Large intestine (tissue), 3 donors: ENCODE measurements around the gene CBR1. TPM values are rescaled to one million over a fixed set of nuclear protein-coding genes. Genes with fewer than 3 reads are reported as not detected.
A peak's percentile ranks its signal among the peaks of the same experiment; 100 is the strongest.

Experiments used
- DNase-seq, 2 donors: peaks; one replicate each; pipeline versions ENCODE4 v3.0.0 to v3.0.0-alpha.2; 2013
- H3K27ac ChIP-seq: one replicate; pipeline ENCODE4 v1.5.1; 2013; ENCODE audit warnings: low read length
- H3K27me3 ChIP-seq: 2 replicates; pipeline ENCODE4 v1.6.1; 2013; ENCODE audit warnings: low read length; ENCODE audit not compliant: control insufficient read depth, insufficient read depth
- H3K36me3 ChIP-seq: 2 replicates; pipeline ENCODE4 v1.6.1; 2013; ENCODE audit warnings: low read length; ENCODE audit not compliant: control insufficient read depth, insufficient read depth
- H3K4me1 ChIP-seq: one replicate; pipeline ENCODE4 v1.6.1; 2013; ENCODE audit warnings: low read length; ENCODE audit not compliant: control insufficient read depth, insufficient read depth
- H3K4me3 ChIP-seq: one replicate; pipeline ENCODE4 v1.5.1; 2013; ENCODE audit warnings: low read length
- H3K9me3 ChIP-seq: one replicate; pipeline ENCODE4 v1.6.1; 2013; ENCODE audit warnings: mild to moderate bottlenecking, low read depth, low read length, moderate library complexity; ENCODE audit not compliant: control insufficient read depth
- WGBS: methylation state at CpG from one replicate; pipeline ENCODE4 v1.1.5; 2013; ENCODE audit warnings: low lambda C conversion rate; ENCODE audit not compliant: insufficient coverage; 5-methylcytosine and 5-hydroxymethylcytosine counted together
- polyA plus RNA-seq: library from polyadenylated mRNA; unstranded; fragments of 120-200 nt; gene quantifications from one replicate; pipeline ENCODE4 v1.2.1, GENCODE V29; 2013

CBR1 gene
- polyA plus RNA-seq, 1 donor = 82.6 TPM

DNA sequence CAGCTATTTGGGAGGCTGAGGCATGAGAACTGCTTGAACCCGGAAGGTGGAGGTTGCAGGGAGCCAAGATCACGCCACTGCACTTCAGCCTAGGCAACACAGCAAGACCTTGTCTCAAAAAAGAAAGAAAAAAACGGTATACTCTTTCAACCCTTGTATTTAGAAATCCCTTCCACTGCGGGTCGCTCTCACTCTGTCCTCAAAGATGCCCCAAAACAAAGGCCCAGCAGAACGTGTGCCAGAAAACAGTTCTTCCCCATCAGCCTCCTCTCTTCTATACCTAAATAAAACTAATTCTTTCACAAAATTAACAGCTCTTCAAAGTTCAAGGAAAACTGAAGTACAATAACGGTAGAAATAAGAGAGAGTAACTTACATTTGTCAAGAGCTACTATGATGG, 22.7 kb upstream of the CBR1 start:
- Histone ChIP-seq H3K4me1 (no peaks in the 10 kb centered on the region), H3K27ac (no peak overlapping the region), H3K36me3 (peaks cover 63% of the 10 kb centered on the region), H3K9me3 (no peaks in the 10 kb centered on the region), H3K4me3 (no peak overlapping the region), H3K27me3 (no peaks in the 10 kb centered on the region)
- DNase-seq = no peak
- 93% methylated on average over 3 of the region's 7 CpGs for WGBS

DNA sequence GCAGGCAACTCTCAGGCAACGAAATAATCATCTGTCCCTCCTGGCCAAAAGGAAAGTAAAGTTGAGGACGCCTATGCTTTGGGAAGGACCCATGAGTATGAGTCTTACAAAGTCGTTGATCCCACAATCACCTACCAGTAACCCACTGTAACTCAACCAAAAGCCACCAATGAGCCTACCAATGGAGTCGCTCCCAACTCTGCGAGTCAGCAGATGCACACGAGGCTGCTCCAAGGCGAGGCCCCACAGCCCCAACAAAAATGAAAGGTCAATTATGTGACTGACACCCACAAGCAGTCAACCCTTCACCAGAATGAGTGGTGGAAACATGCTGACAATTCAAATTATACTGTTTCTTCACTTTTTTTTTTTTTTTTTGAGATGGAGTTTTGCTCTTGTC, 21.5 kb upstream of the CBR1 start:
- Histone ChIP-seq H3K9me3 (no peaks in the 10 kb centered on the region), H3K4me1 (peaks cover 6% of the 10 kb centered on the region), H3K4me3 (no peak overlapping the region), H3K27me3 (no peaks in the 10 kb centered on the region), H3K36me3 (peaks cover 60% of the 10 kb centered on the region), H3K27ac (no peak overlapping the region)
- no CpG with 5 or more reads among the region's 7 CpGs for WGBS
- DNase-seq = no peak

DNA sequence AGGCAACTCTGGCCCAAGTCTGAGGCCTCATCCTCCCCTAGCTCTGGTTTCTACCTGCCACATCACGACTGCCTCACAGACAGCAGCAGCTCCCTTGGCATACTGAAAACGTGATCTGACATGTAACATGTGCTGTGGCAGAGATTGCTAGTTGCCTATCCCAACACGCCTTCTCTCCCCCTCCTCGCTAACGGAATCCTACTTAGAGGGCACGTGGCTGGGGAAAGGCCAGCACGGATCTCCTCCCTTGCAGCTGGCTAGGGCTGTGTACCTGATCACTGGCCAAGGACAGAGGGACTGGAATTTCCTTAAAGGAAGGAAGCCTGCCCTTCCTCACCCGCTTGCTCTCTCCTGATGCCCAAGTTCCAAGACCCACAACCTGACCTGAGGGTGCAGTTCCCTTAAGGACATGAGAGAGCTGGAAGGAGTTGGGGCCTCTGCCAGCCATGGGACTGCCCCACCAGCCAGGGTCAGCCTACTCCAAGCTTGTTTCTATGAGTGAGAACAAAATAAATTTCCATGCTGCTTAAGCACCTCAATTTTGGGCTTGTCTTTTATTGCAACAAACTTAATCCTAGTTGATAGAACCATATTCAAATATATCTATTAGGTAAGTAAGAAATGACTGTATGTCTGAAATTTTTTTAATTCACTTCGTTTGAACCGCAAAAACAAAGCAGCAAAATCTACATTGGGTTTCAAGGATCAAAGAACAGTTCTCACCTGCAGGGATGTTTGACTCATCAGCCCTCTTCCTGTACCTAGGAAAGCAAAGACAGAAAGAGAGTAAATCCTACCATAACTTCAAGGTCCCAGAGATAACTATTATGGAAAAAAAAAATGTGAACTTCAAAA, 16.7 kb upstream of the CBR1 start:
- 100% methylated on average over 1 of the region's 10 CpGs for WGBS
- Histone ChIP-seq H3K4me1 (peaks cover 13% of the 10 kb centered on the region), H3K27me3 (no peaks in the 10 kb centered on the region), H3K36me3 (peaks cover 68% of the 10 kb centered on the region), H3K9me3 (no peaks in the 10 kb centered on the region), H3K27ac (peak overlapping the region; percentile 74), H3K4me3 (no peak overlapping the region)
- no peak for DNase-seq

DNA sequence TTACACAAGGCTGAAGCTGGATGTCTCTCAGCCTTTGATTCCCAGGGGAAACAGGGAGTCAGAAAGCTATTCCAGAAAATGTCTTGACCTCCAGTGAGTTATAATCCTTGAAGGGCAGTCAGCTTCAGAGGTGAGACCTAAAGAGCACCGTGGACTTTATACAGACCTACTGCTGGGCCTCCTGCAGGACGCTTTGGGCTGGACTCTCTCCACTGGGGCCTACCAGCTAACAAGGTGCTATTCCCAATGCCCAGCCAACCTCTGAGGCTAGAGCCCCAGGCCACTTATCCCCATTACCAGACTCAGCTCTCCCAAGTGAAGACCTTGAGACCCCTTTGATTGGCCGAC, 16.1 kb upstream of the CBR1 start:
- peak in 1 of 2 donors; percentile 66 for DNase-seq
- Histone ChIP-seq H3K4me1 (peaks cover 13% of the 10 kb centered on the region), H3K27ac (peak overlapping the region; percentile 74), H3K9me3 (no peaks in the 10 kb centered on the region), H3K36me3 (peaks cover 68% of the 10 kb centered on the region), H3K27me3 (no peaks in the 10 kb centered on the region), H3K4me3 (no peak overlapping the region)
- WGBS = no CpG with 5 or more reads among the region's 3 CpGs

DNA sequence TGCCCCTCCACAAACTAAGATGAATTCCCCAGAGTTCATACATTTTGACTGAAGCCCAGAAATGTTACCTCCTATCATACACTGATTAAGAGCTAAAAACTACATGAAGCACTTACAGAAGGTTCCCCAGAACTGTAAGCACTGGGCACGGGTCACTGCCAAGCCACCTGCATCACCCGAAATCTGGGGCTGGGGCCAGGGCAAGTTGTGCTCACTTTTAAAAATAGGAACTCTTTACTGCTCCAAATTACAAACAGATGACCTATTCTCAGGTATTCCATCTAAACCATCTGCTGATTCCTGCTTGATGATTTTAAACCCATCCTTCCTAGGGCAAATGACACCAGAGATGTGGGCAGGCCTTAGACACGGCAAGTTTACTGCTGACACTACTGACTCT, 14.3 kb upstream of the CBR1 start:
- no peak for DNase-seq
- no CpG with 5 or more reads among the region's 3 CpGs for WGBS
- H3K4me3 ChIP-seq = no peak overlapping the region
- peaks cover 15% of the 10 kb centered on the region for H3K4me1 ChIP-seq
- H3K27ac ChIP-seq = no peak overlapping the region
- no peaks in the 10 kb centered on the region for H3K9me3 ChIP-seq
- peaks cover 55% of the 10 kb centered on the region for H3K36me3 ChIP-seq
- H3K27me3 ChIP-seq = no peaks in the 10 kb centered on the region

DNA sequence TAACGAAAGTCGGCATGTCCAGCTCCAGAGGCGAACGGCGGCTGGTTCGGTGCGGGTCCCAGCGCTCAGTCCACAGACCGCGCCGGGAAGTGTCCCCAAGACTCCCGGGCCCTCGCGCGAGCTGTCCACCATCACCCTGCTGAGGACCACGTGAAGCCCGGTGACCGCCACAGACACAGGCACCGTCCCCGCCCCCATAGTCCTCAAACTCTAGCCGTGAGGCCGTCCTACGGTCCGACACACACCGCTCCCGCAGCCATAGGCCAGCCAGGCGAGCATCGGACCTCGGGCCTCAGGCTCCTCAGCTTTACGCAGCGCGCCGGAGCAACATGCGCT, 10.0 kb upstream of the CBR1 start:
- WGBS = no CpG with 5 or more reads among the region's 34 CpGs
- DNase-seq = no peak

DNA sequence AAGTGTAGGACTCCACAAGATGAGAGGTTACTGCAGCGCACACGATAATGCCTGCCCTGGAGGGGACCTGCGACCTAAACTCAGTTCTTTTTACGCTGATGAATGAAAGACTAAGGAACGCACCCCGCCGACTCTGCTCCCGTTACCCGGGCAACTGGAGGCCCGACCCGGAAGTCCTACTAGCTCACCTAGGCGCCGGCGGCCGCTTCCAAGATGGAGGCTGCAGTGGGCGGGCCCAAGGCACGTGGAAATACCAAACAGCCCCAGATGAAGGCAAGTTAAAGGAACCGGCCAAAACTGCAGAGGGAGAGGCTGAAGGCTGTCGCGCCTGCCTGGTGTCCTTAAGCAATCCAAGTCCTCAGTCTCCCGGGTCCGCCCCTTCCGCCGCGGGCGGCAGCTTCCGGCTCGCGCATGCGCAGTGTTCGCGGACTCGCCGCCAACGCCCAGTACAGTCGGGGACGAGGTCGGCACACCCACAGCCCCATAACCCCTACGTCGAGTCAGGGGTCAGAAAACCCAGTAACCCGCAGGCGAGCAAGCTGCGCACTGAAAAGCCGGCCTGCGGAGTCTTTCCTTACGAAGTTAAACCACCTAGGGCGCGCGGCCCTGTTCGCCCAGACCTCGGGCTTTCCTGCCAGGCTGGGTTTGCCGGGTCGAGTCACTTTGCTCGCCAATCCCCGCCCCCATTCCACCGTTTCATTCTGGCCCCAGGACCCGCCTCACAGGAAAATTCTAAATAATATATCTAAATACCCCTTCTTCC, 9.5 kb upstream of the CBR1 start, which contains the start of gene SETD4:
Gene SETD4 (minus strand): TSS at position 368 of the 763 bp plus-strand sequence. CDS start 1,638 bp downstream, outside the sequence.
- WGBS = no CpG with 5 or more reads among the region's 57 CpGs
- H3K27me3 ChIP-seq = no peaks in the 10 kb centered on the region

More for the DNA sequence above, 10.0 kb upstream of the CBR1 start:
- H3K4me1 ChIP-seq = peaks cover 19% of the 10 kb centered on the region
- H3K4me3 ChIP-seq = peak overlapping the region; percentile 95
- peak overlapping the region; percentile 97 for H3K27ac ChIP-seq
- no peaks in the 10 kb centered on the region for H3K9me3 ChIP-seq
- peaks cover 31% of the 10 kb centered on the region for H3K36me3 ChIP-seq
- no peaks in the 10 kb centered on the region for H3K27me3 ChIP-seq

DNA sequence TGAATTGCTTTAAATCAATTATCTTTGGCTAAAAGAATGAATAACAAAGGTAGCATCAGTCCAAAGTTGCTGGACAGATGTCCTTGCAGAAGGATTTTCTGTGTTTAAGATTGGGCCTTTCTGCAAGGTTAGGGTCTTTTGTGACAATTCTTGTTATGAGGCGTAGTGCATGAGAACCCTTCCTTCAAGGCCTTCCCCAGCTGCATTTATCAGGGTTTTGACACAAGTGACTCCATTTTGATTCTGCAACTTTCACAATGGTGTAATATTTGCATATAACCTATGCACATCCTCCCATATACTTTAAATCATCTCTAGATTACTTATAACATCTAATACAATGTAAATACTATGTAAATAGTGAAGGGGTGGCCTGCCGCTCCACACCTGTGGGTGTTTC, 8.4 kb upstream of the CBR1 start:
- Histone ChIP-seq H3K4me1 (peaks cover 29% of the 10 kb centered on the region), H3K27ac (no peak overlapping the region), H3K27me3 (no peaks in the 10 kb centered on the region), H3K36me3 (peaks cover 15% of the 10 kb centered on the region), H3K4me3 (no peak overlapping the region), H3K9me3 (no peaks in the 10 kb centered on the region)
- DNase-seq = no peak
- WGBS = no CpG with 5 or more reads among the region's 2 CpGs

More for the DNA sequence above, 9.5 kb upstream of the CBR1 start, which contains the start of gene SETD4:
- peak within 1 kb of the TSS; percentile 97 for H3K27ac ChIP-seq
- H3K9me3 ChIP-seq = no peaks in the 10 kb centered on the region
- peaks cover 24% of the 10 kb centered on the region for H3K4me1 ChIP-seq
- peaks cover 26% of the 10 kb centered on the region for H3K36me3 ChIP-seq
- peak within 1 kb of the TSS; percentile 95 for H3K4me3 ChIP-seq
- peak; percentile 89 to 93 for DNase-seq

DNA sequence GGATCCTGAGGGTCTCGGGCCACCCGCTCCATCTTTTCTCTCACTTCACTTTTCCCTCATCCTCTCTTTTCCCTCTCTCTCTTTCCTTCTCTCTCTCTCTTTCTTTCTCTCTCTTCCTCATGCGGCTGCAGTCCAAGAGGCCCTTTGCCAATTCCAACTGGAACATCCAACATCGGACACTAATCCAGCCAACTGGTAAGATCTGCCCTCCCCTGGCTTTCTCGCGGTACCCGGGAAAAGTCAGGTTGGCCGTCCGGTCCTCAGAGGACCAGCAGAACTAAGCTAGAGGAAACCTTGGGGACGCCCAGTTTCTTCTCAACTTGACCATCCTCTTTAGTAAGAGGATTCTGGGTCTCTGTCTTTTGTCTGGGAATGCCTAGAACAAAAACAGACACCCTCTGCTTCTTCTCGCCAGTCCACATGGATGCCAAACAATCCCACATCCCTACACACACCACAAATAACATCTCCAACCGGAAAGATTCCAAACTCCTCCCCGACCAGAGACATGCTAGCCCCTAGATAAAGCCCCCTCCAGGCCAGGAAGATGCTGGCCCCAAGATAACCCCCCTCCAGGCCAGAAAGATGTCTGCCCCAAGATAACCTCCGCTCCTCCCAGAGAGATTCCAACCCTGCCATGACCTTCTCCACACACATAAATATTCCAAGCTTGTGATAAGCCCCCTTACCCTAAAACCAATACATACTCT, 6.3 kb upstream of the CBR1 start:
- no peak overlapping the region for H3K4me3 ChIP-seq
- DNase-seq = no peak
- WGBS = 92% methylated on average over 3 of the region's 14 CpGs
- no peak overlapping the region for H3K27ac ChIP-seq
- H3K9me3 ChIP-seq = no peaks in the 10 kb centered on the region
- no peaks in the 10 kb centered on the region for H3K36me3 ChIP-seq
- H3K27me3 ChIP-seq = no peaks in the 10 kb centered on the region
- H3K4me1 ChIP-seq = peaks cover 29% of the 10 kb centered on the region

DNA sequence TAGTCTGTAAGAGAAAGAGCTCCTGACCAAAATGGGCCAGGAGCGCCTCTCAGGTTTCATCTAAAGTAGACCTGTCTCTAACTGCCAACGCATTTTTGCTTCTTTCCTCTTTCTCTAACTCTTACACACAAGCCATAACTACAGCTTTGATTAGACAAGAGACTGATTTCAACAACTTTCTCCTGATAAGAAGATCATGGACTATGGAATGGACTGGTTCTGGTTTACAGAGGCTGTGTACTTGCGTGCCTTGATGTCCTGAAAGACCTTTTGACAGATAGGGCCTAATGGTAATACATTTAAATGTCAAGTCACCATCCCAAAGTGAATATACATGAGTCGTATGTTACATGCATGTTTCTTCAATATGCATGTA, 5.8 kb upstream of the CBR1 start:
- H3K4me1 ChIP-seq = peaks cover 28% of the 10 kb centered on the region
- peak; percentile 62 to 76 for DNase-seq
- no peaks in the 10 kb centered on the region for H3K36me3 ChIP-seq
- H3K27me3 ChIP-seq = no peaks in the 10 kb centered on the region
- H3K9me3 ChIP-seq = peaks cover 3% of the 10 kb centered on the region
- no peak overlapping the region for H3K27ac ChIP-seq
- no peak overlapping the region for H3K4me3 ChIP-seq
- WGBS = no CpG with 5 or more reads among the region's 4 CpGs
